Bone marrow (tissue), 2 donors: ENCODE data around the gene ICA1L.

Experiments used
- DNase-seq, 2 donors: peaks; one replicate each; lab custom pipeline; 2025; lab: John Stamatoyannopoulos, UW

Gene ICA1L

DNA sequence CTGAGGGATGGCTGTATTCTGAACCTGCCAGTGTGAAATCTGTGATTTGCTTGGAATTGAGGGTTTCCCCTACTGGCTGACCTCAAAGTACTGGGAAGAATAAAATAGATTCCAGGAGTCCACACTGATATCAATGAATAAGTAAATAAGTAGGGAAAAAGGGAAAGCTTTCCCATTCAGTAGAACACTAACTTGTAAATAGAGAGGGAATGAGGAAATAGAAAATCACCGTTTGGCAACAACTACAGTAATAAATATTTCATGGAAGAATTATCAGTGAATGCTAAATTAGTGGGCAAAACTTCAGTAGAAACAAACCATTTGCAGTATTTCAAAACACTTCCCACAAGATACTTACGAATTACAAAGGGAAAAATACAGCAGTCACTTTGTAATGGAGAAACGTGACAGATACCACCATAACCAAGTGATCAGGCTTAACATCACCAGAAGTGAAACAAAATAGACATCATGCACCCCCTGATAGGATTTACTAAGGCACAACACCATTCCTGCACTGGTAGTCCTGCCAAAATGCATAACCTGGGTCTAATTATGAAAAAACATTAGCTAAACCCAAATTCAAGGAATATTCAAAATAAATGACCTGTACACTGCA lies 88.5 kb downstream of the ICA1L start:
- DNase-seq, result no peak

DNA sequence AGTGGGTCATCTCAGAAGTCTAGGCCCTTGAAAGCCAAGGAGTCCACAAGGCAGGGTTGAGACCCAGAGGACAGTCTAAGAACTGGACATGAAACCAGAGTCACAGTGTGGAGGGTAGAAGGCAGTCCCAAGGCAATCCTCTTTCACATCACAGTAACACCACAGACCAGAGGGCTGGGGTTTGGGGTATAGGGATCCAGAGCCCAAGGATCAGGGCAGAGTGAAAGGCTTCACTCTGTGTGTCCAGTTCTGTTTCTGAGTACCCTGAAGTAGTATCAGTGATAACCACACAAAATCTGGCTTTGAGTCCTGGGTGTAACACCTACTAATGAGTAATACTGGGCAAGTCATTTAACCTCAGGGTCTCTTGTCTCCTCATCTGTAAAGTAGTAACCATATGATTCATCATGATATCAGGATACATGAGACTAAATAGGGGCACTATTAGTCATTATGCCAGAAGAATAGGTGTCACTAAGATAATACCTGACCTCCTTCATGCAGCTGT lies 91.0 kb downstream of the ICA1L start:
- no peak for DNase-seq

DNA sequence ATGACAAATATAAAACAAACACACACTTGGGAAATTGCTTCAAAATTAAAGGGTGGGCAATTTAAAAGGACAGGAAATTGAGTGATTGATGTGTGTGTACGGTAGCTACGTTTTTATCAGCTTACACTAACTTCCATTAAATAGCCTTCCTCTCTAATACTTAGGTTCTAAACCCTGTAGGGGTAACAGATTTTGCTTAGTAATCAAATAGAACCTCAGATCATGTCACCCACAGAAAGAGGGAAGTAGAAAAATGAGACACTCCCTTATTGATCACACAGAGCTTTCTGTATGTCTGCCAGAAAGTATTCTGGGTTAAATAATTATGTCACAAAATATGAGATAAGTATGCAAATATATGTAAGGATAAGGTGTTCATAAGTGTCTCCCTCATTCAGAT lies 93.3 kb downstream of the ICA1L start:
- DNase-seq, result no peak

DNA sequence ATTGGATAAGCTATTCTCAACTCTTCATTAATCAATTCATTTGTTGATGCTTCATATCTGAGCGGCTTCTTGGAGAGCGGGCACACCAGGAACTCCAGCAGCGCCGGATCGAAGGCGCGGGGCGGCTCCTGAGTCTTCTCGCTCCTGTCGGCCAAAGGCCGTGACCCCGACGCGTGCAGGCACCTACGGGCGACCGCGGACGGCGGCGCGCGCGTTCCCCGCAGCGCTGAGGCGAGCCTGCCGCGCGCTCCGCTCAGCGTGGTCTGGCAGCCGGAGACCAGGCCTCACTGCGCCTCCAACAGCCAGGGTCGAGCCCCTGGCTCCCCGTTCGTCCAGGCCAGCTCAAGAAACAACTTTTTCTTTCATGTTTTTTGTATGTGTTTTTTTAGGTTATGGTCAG lies 97.5 kb downstream of the ICA1L start:
- no peak for DNase-seq

DNA sequence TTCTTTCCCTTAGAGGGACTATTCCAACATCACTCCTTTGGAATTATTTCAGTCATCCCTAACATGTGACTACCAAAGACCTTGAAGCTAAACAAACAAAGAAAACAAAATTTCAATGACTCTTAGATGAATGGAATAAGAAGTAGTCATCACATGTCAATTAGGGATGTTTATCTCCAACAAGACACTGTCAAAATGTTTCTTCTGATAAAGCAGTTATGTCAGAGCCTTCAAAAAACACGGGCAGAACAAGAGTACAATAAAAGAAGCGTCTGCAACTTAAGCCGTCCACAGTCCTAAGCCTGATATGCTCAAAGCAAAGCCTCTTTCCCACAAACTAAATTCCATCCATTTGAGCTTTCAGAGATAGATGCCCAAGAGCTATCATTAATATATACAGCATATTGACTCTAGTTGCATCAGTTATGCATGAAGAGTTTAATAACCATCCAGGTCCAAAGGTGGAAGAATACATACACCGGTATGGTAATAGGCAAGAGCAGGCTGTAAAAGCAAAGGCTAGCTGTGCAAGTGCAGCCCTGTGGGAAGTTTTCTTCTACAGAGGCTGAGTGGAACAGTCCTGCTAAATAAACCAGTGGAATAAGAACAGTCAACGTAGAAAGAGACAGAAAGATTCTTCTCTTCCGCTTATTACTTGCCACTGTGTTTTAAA lies 98.1 kb downstream of the ICA1L start:
- DNase-seq, result no peak

DNA sequence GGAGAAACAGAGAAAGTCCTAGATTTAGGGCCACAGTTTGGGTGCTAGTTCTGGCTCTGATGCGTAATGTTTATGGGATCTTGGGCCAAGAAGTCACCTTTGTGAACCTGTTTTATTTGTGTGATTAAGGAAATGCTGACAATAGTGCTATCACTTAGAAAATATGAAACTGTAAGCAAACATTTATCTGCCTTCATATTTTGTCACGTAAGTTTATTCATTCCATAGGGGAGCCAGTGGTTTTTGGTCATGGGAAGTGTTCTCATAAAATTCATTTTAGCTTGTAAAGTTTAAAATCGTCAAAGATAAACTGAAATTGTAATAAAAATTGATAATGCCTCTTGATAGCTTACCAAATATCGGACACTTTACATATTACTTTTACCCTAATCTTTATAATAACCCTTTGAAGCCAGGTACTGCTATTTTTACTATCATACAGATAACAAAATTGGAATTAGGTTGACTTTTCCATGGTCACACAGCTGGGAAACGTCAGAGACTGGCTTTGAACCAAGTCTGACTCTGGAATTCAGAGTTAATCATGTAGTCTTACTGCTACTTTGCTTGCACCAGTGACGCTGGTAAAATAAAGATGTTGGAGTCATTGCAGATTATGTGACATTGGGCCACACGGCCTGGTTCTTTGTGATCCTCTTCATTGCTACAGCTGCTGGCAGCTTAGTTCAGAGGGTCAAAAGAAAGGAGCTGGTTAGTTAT lies 99.7 kb downstream of the ICA1L start:
- no peak for DNase-seq

DNA sequence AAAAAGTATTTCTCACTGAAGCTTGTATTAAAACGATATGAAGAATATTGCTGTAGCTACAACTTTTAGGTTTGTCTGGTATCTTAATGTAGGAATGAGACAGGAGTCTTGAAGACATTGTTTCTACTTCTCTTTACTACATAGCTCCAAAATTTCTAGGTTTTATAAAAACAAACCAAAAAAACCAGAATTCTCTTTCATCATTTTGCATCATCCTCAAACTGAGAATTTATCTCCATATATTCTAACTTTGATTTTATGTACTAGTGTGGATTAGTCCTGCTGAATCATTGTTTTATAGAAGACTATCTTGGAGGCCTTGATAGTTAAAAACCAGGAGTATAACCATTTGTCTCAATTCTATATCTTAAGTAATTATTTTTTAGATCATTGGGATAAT lies 100.2 kb downstream of the ICA1L start:
- no peak for DNase-seq

DNA sequence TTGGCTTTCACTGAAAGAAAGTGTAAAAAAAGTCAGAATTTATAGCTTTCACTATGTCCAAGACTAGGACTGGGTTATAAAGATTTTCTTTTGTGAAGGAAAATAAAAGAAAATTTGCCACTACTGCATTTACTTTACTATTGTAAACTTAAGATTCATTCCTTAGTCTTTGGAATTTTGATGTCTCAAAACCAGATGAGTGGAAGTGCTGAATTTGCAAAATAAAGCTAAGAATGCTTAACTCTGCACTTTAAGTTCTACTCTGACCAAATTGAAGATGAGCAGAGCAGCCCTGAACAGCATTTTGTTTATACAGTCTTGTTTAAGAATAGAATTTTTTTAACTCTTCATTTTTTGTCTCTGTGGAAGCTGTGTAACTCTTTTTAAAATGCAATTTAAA lies 102.4 kb downstream of the ICA1L start:
- no peak for DNase-seq

DNA sequence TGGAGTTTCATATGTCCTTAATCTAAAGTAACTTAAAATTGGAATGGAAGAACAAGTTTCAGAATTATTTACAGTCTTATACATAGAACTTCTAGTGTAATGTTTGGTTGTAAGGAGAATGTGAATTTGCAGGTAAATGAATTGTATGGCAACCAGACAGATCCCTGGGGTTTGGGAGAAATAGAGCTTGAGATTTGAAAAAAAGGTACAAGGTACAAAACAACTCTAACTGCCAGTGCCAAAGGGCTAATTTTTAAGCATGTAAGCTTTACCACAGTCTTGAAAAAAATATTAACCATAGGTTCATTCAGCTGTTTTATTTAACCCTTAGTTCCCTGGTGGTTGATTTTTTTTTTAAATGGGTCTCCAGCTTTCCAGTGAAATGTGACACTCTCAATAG lies 103.3 kb downstream of the ICA1L start:
- no peak for DNase-seq

DNA sequence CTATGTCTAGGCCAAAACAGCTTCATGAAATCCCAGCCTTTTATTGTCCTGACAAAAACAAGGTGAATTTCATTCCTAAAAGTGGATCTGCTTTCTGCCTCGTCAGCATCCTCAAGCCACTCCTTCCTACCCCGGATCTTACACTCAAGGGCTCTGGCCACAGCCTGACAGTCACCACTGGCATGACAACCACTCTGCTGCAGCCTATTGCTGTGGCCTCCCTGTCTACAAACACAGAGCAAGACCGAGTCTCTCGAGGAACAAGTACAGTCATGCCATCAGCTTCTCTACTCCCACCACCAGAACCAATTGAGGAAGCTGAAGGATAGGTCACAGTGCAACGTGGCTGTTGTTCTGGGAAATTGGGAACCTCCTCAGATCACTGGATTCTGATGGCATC lies 106.1 kb downstream of the ICA1L start:
- DNase-seq, result no peak

DNA sequence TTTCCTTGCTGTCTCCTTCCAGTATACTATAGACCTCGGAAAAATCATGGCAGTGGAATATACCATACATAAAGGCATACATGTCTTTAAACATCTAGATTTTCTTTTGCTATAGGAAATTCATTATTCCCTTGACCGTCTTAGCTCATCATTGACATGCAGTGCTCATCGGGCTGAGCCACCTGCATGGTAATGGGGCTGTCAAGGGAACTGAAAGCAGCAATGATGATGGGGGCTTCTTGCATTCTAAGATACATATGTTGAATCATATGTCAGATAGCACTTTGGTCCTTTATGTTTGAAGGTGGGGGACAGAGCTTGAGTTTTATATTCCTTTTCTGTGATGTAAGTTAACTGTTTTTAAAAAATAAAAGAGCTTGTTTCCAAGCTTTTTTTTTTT lies 106.6 kb downstream of the ICA1L start:
- no peak for DNase-seq

DNA sequence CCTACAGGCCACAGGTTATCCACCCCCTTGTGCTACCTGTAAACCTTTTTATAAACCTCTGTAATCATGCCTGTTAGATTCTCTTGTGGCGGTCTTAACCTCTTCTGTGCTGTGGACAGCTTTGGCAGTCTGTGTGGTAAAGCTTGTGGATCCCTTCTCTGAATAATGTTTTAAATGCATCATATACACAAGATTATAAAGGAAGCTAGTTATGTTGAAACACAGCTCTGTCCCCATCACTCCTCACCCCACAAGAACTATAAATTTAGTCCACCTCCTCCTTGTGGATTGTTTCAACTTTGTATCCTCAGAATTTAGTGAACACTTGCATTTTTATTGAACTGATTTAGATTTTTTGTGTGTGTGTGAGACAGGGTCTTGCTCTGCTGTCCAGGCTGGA lies 107.7 kb downstream of the ICA1L start:
- DNase-seq, result no peak

DNA sequence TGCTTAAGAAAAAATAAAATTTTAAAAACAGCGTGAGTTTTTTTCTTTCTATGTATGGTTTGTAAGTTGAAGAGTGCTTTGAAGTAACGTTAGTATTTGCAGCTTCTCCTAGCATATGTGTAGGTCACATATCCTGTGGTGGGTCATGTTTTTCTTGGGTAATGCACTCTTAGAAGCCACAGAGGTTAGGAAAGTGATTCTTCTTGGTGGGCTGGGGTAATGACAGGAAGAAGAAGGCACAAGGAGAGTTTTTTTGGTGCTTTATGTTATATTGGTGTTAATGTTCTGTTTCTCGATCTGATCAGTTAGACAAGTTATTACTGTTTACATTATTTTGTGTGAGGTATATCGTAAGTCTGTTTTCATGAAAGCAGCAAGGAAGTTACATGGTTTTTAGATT lies 109.0 kb downstream of the ICA1L start:
- no peak for DNase-seq

DNA sequence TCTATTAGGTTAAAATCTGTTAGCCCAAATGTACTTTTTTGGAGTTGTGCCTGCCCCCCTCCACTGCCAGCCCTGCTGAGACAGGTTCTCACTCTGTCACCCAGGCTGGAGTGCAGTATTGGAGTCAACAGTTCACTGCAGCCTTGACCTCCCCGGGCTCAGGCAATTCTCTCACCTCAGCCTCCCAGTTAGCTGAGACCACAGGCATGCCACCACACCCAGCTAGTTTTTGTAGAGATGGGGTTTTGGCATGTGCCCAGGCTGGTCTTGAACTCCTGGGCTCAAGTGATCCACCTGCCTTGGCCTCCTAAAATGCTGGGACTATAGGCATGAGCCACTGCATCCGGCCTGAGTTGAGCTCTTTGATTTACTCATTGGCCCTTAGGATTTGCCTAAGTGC lies 110.7 kb downstream of the ICA1L start:
- no peak for DNase-seq

DNA sequence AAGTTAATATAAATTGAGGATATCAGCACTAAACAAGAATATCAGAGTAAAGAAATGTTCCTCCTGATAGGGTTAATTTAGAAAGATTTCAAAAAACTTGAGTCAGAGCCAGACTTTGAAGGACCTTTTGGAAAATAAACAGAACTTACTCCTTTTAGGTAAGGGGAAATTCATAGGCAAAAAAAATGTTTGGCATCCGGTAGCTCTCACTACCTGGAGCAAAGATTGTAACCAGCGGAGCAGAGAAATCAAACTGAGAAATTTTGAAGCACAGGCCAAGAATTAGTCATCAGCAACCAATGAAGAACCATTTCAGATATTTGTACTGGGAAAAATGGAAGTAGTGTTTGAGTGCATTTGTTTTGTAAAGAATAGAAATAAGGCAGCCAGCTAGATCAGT lies 113.0 kb downstream of the ICA1L start:
- no peak for DNase-seq

DNA sequence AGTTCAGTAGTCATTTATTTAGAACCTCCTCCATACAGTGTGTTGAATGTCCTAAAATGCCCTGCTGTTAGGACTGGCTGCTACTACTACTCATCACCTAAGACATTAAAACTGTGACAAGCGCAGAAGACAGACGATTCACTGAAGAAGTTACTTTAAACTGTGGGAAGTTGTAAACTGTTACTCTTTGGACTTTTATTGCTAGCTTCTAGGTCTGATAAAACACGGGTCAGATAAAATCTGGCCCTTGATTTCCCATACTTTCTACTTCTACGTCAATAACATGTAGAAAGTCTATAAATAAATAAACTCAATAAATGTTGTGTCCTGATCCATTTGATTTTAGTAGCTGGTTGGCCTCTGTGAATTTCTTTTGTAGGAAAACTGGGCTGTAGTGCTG lies 113.4 kb downstream of the ICA1L start:
- no peak for DNase-seq

DNA sequence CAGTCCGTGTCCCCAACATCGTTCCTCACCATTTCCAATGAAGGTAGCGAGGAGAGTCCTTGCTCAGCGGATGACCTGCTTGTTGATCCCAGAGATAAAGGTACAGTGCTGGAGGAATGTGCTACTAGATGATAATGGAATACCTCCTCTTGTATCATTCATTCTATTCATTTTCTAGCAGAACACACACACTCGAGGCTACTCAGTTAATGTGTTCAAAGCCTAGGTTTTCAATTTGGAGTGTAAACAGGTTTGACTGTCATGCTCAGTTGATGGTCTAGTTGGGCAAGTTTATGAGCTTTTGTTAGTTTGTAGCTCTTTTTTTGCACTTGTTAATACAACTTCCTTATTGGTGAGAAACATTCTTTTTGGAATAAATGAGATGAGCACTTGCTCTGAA lies 114.2 kb downstream of the ICA1L start:
- no peak for DNase-seq

DNA sequence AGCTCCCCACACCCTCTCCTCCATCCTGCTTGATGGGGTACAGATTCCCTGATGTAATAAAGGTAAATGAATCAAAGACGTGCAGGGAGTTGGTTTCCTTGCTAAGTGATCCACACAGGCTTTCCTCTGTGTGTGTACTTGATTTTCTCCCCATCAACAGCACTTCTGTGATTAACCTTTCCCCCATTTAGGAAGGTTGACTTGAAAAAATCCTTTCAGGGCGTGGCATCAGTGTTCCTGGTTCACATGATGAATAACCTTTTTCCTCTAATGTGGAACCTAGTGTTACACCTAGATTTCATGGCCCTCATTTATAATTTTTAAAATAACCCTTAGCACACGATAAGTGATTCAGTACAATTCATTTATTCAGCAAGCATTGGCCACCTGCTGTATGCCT lies 115.0 kb downstream of the ICA1L start:
- DNase-seq, result no peak

DNA sequence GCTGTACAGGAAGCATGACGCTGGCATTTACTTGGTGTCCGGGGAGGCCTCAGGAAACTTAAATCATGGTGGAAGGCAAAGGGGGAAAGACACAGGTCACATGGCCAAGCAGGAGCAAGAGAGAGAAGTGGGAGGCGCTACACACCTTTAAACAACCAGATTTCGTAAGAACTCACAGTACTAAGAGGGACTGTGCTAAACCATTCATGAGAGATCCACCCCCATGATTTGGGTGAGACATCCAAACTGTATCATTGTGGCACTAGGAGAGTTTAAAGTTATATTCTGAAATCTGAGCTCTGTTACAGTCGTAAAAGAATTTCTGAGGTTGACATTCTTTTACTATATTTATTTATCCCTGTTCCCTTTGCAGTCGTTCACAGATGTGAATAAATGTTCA lies 116.6 kb downstream of the ICA1L start:
- DNase-seq, result no peak

DNA sequence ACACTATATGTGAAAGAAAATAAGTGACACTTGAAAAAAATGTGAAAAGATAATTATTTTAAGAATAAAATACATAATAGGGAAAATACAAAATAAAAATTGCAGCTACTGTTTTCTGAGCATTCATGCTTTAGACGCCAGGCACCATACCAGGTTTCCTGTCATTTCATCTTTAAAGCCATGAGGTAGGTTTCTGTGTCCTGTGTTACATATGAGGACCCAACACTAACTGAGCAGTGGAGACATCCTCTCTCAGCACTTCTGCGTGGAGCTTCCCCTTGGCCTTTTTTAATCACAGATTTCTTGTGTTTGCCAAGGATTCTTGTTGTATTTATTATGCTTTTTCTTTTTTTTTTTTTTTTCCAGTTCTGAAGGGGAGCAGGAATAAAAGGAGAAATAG lies 119.5 kb downstream of the ICA1L start:
- no peak for DNase-seq

DNA sequence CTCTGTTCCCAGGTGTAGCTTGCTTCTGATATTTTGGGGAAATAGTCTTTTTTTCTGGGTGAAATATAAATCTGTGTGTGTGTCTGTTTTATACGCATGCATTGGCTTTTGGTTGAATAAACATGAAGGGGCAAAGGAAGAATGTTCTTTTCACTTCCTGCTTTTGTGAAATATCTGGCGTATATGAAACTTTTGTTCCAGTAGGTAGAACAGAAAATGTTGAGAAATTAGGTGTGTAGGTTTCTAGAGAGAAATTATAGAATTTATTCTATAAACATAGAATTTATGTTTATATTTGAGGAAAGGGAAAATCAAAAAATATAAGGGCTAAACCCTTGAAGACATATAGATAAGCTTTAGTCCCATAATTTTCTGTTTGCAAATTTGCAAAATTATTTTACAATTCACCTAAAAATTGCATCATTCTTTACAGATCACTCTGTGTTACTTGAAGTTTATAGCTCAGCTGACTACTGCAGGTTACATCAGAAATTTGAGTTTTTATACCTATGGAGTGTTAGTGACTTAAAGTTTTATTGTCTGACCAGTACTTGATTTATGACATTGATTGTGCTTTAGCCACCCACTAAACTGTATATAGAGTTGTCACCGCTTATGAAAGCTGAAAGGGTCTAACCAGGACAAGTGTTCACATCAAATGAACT lies 120.7 kb downstream of the ICA1L start:
- no peak for DNase-seq

DNA sequence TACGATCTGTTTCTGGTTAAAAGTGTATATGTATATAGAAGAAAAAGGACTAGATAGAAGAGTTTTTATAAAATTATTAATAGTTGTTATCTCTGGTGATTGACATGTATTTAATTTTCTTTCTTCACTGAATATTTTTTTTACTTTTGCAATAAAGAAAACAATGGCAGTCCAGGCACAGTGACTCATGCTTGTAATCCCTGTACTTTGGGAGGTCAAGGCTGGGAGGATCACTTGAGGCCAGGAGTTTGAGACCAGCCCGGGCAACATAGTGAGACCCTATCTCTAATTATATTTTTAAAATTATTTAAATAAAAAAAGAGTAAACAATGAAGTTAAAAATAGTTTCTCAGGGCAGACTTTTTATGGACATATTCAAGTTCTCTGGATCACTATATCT lies 122.1 kb downstream of the ICA1L start:
- no peak for DNase-seq

DNA sequence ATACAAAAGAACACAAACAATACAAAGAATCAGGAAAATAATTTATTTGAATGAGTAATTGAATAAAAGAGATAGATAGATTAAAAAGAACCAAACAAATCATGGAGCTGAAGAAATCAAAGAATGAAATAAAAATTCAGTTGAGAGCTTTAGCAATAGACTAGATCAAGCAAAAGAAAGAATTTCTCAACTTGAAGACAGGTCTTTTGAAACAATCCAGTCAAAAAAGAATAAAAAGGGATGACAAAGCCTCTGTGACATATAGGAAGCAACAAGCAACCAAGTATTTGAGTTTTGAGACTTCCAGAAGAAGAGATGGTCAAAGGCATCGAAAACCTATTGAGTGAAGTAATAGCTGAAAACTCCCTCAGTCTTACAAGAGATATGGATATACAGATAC lies 128.0 kb downstream of the ICA1L start:
- no peak for DNase-seq
